PC-9 (cell line): ENCODE data around the gene KXD1. TPM values are rescaled to one million over a fixed set of nuclear protein-coding genes. Genes with fewer than 3 reads are reported as not detected.

Experiments
- BruUV-seq: library from RNA; stranded (reverse); fragments of 400-500 nt; replicated peaks from 2 replicates; lab custom pipeline; 2021; lab: Mats Ljungman, UMichigan
- CTCF ChIA-PET: fragments of 300-600 bp; sonication (Branson Sonifier 250); formaldehyde crosslinking; loops from one replicate; lab custom pipeline; 2022; ENCODE audit warnings: antibody characterized with exemption; lab: Charles Lee
- POLR2A ChIA-PET: fragments of 300-600 bp; sonication (Branson Sonifier 250); formaldehyde crosslinking; loops from one replicate; lab custom pipeline; 2022; ENCODE audit warnings: antibody characterized with exemption; ENCODE audit not compliant: unreplicated experiment; lab: Charles Lee
- DNase-seq, 2 experiments: peaks; one replicate each; pipeline versions ENCODE4 v3.0.0 to v3.0.0-alpha.2; 2015 to 2022; ENCODE audit warnings: mixed read lengths in 1 of 2
- H2AFZ ChIP-seq: fragments of 200-600 bp; sonication (generic); 2 replicates; pipeline ENCODE4 v1.8.1; 2017; ENCODE audit warnings: antibody characterized with exemption
- H3F3A ChIP-seq: fragments of 200-600 bp; sonication (generic); 2 replicates; pipeline ENCODE4 v1.8.1; 2017; ENCODE audit warnings: antibody characterized with exemption, mild to moderate bottlenecking, low read depth; ENCODE audit not compliant: insufficient read depth
- H3K27ac ChIP-seq: fragments of 200-600 bp; sonication (generic); 2 replicates; pipeline ENCODE4 v1.6.1; 2016; ENCODE audit warnings: mixed run types
- H3K27me3 ChIP-seq: fragments of 200-600 bp; sonication (generic); 2 replicates; pipeline ENCODE4 v1.6.1; 2016; ENCODE audit warnings: low read depth, mixed run types; ENCODE audit not compliant: insufficient read depth
- H3K36me3 ChIP-seq: fragments of 200-600 bp; sonication (generic); 2 replicates; pipeline ENCODE4 v1.6.1; 2016; ENCODE audit warnings: low read depth, mixed run types
- H3K4me1 ChIP-seq: fragments of 200-600 bp; sonication (generic); replicated peaks from 2 replicates; pipeline ENCODE4 v1.6.1; 2016; ENCODE audit warnings: mixed run types; ENCODE audit not compliant: insufficient read depth
- H3K4me2 ChIP-seq: fragments of 200-600 bp; sonication (generic); 2 replicates; pipeline ENCODE4 v1.6.1; 2017; ENCODE audit warnings: mixed run types
- H3K4me3 ChIP-seq: fragments of 200-600 bp; sonication (generic); 2 replicates; pipeline ENCODE4 v1.6.1; 2016; ENCODE audit warnings: mixed run types
- H3K79me2 ChIP-seq: fragments of 200-600 bp; sonication (generic); 2 replicates; pipeline ENCODE4 v1.6.1; 2017; ENCODE audit warnings: low read depth, mixed run types
- H3K9me2 ChIP-seq: fragments of 200-600 bp; sonication (generic); 2 replicates; pipeline ENCODE4 v1.8.1; 2017; ENCODE audit warnings: mild to moderate bottlenecking; ENCODE audit not compliant: insufficient read depth
- H3K9me3 ChIP-seq: fragments of 200-600 bp; sonication (generic); 2 replicates; pipeline ENCODE4 v1.8.1; 2016; ENCODE audit warnings: low read depth; ENCODE audit not compliant: insufficient read depth
- H4K20me1 ChIP-seq: fragments of 200-600 bp; sonication (generic); 2 replicates; pipeline ENCODE4 v1.8.1; 2017; ENCODE audit not compliant: insufficient read depth
- CTCF ChIP-seq: fragments of 200-600 bp; sonication (generic); conservative IDR thresholded peaks from 2 replicates; pipeline ENCODE4 v1.6.1; 2017; ENCODE audit warnings: mixed run types, antibody characterized with exemption, mild to moderate bottlenecking, moderate library complexity
- EZH2 ChIP-seq: fragments of 200-600 bp; sonication (generic); IDR thresholded peaks from 2 replicates; pipeline ENCODE4 v1.8.0; 2017; ENCODE audit warnings: antibody characterized with exemption, low read depth
- intact Hi-C: fragments of 100-400 bp; cut with micrococcal nuclease; formaldehyde crosslinking; loops from one replicate; pipeline ENCODE4 v1.10.0; 2022; ENCODE audit not compliant: unreplicated experiment
- total RNA-seq: library from RNA; stranded (reverse); gene quantifications from 2 replicates; pipeline ENCODE4 v1.2.3, GENCODE V29; 2021

KXD1 gene
- total RNA-seq, 1 experiment from 2014 or later, result 101 TPM

GRCh38 chr19:18604820-18605159 is 47.1 kb downstream of the KXD1 start:
- CTCF ChIA-PET, result no interaction called here
- DNase-seq, result no peak

DNA sequence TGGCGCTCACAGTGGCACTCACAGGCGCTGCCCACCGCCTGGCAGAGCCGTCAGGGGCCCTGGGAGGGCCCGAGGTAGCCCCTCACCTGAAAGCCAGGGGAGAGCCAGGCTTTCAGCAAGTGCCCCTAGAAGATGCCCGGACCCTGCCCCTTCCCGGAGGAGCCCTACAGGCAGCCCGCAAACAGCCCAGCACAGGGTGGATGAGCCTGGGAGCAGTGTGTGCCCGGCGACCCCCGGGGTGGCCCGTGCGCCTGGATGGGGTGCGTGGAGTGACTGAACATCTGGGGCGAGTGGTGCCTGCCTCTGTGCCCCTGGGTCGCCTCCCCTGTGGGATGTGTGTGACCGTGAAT is 47.5 kb downstream of the KXD1 start:
- no peaks in the 10 kb centered on the region for H3K79me2 ChIP-seq
- DNase-seq, result no peak
- no peak overlapping the region for H3K4me2 ChIP-seq
- H3K4me1 ChIP-seq, result peaks cover 14% of the 10 kb centered on the region
- peaks cover 55% of the 10 kb centered on the region; the same call in 1 of the 2 replicates for H3F3A ChIP-seq
- intact Hi-C loops, result loop anchor here (10.0 kb wide), 1 partner anchor 160 kb away; no protein-coding TSS in a partner anchor
- no peaks in the 10 kb centered on the region for H4K20me1 ChIP-seq
- BruUV-seq, result no TSS peak
- ChIA-PET POLR2A (no interaction called here), CTCF (no interaction called here)
- H3K27ac ChIP-seq, result no peak overlapping the region
- H3K9me3 ChIP-seq, result no peaks in the 10 kb centered on the region
- no peaks in the 10 kb centered on the region for H3K9me2 ChIP-seq
- H2AFZ ChIP-seq, result no peak overlapping the region
- no peak overlapping the region for H3K4me3 ChIP-seq
- no peak for TF ChIP-seq CTCF
- TF ChIP-seq EZH2, result no peak
- peaks cover 49% of the 10 kb centered on the region for H3K27me3 ChIP-seq
- no peaks in the 10 kb centered on the region for H3K36me3 ChIP-seq

More at GRCh38 chr19:18604820-18605159, 47.1 kb downstream of the KXD1 start:
- no peaks in the 10 kb centered on the region for H3K36me3 ChIP-seq
- H3K27ac ChIP-seq, result no peak overlapping the region
- H3K27me3 ChIP-seq, result peaks cover 45% of the 10 kb centered on the region
- intact Hi-C loops, result loop anchor here (10.0 kb wide), 1 partner anchor 160 kb away; no protein-coding TSS in a partner anchor
- POLR2A ChIA-PET, result no interaction called here
- H4K20me1 ChIP-seq, result no peaks in the 10 kb centered on the region
- H3K9me3 ChIP-seq, result no peaks in the 10 kb centered on the region
- H3K4me1 ChIP-seq, result peaks cover 10% of the 10 kb centered on the region
- H3F3A ChIP-seq, result peaks cover 51% of the 10 kb centered on the region; the same call in 1 of the 2 replicates
- H3K4me2 ChIP-seq, result no peak overlapping the region
- no peak overlapping the region for H2AFZ ChIP-seq
- H3K4me3 ChIP-seq, result no peak overlapping the region
- H3K79me2 ChIP-seq, result no peaks in the 10 kb centered on the region
- no TSS peak for BruUV-seq
- H3K9me2 ChIP-seq, result no peaks in the 10 kb centered on the region
- TF ChIP-seq EZH2, result no peak
- no peak for TF ChIP-seq CTCF

DNA sequence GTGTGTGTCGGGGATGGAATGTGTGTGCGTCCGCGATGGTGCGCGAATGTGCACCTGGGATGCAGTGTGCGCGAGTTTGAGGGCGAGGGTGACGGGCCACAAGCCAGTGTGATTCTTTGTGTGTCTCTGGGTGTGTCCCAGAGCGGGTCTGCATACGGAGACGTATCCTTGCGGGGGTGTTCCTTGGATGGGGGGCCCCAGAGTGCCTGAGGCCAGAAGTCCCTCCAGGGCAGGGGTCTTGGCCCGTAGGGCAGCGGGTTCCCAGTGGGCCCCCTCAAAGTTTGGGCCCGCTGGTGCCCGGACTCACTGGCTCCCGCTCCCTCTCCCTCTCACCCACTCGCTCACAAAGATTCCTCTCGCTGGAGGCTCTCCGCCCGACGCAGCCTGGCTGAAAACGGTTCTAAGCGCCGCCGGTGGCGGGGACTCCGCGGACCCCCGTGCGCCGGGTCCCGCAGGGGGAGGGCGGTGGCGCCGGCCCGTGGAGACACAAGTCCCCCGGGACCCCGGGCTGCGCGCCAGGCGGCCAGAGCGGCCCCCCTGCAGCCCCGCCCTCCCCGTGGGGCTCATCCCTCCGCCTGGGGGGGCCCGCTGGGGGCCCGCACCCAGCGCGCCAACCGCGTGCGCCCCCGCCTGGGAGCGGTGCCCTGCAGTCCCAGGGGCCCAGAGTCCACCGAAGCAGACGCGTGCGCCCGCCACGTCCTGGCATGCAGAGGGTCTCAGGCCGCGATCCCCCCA is 48.0 kb downstream of the KXD1 start:
- Histone ChIP-seq H4K20me1 (no peaks in the 10 kb centered on the region), H3K4me2 (peak overlapping the region; percentile 31; the same call in 1 of the 2 replicates), H3K36me3 (no peaks in the 10 kb centered on the region), H3K79me2 (no peaks in the 10 kb centered on the region), H3K27me3 (peaks cover 54% of the 10 kb centered on the region), H3F3A (peaks cover 55% of the 10 kb centered on the region; the same call in 1 of the 2 replicates), H3K4me1 (peaks cover 19% of the 10 kb centered on the region), H3K27ac (no peak overlapping the region), H3K4me3 (no peak overlapping the region), H3K9me3 (no peaks in the 10 kb centered on the region), H3K9me2 (no peaks in the 10 kb centered on the region), H2AFZ (no peak overlapping the region)
- DNase-seq, result no peak
- POLR2A ChIA-PET, result interaction anchor here (0.5 kb wide), 1 partner anchor 126 kb away, joined by 19 read pairs; no protein-coding TSS in a partner anchor
- CTCF ChIA-PET, result no interaction called here
- intact Hi-C loops, result loop anchor here (10.0 kb wide), 1 partner anchor 159 kb away; no protein-coding TSS in a partner anchor
- BruUV-seq, result no TSS peak
- no peak for TF ChIP-seq CTCF
- TF ChIP-seq EZH2, result no peak
